Gastroesophageal sphincter (tissue), 3 donors: ENCODE data around the gene PCDH9.

Source experiments
- POLR2A ChIP-seq, 2 donors: fragments of 450-650 bp; IDR thresholded peaks; one replicate each; pipeline ENCODE4 v1.6.1; 2017; ENCODE audit warnings: antibody characterized with exemption in 2 of 2, mild to moderate bottlenecking in 2 of 2, moderate library complexity in 1 of 2
- POLR2AphosphoS5 ChIP-seq: sonication (generic); formaldehyde crosslinking; IDR thresholded peaks from one replicate; pipeline ENCODE4 v1.6.1; 2017; ENCODE audit warnings: antibody characterized with exemption
- TF ChIP-seq, protein P1 (sequence below), 4 experiments: fragments of 200-600 bp in 2 of 4; fragments of 450-650 bp in 2 of 4; sonication (generic) in 1 of 4; IDR thresholded peaks; one replicate each; pipeline ENCODE4 v1.5.1; 2017 to 2019; ENCODE audit warnings: antibody characterized with exemption in 4 of 4, mild to moderate bottlenecking in 2 of 4, moderate library complexity in 2 of 4

DNA sequence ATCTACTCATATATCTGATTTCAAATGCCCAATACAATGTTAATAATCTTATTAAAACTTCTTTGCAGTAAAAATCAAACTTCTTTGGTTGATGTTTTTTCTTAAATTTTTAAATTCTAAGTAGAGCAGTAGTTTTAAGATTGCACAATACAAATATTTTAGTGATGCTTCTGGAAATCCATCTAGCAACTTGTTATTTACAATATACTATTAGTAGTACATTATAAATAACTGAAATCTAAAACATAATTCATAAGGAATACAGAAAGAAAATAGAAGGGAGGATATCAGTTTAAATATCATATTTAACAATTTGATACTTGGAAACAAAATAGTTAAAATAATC, 569.7 kb downstream of the PCDH9 start:
- TF ChIP-seq, protein P1, sequence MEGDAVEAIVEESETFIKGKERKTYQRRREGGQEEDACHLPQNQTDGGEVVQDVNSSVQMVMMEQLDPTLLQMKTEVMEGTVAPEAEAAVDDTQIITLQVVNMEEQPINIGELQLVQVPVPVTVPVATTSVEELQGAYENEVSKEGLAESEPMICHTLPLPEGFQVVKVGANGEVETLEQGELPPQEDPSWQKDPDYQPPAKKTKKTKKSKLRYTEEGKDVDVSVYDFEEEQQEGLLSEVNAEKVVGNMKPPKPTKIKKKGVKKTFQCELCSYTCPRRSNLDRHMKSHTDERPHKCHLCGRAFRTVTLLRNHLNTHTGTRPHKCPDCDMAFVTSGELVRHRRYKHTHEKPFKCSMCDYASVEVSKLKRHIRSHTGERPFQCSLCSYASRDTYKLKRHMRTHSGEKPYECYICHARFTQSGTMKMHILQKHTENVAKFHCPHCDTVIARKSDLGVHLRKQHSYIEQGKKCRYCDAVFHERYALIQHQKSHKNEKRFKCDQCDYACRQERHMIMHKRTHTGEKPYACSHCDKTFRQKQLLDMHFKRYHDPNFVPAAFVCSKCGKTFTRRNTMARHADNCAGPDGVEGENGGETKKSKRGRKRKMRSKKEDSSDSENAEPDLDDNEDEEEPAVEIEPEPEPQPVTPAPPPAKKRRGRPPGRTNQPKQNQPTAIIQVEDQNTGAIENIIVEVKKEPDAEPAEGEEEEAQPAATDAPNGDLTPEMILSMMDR (IDR thresholded peaks at IDR 0.05): no peak
- TF ChIP-seq POLR2AphosphoS5: no peak
- TF ChIP-seq POLR2A (IDR thresholded peaks at IDR 0.05): no peak
